GM18873 (cell line): Measurements from ENCODE around the gene POLR2C.

Experiments used
- ATAC-seq: cut with Tn5 transposase; IDR thresholded peaks from one replicate; pipeline ENCODE4 v1.9.1; 2021; ENCODE audit warnings: mild to moderate bottlenecking, moderate library complexity, moderate number of reproducible peaks; ENCODE audit not compliant: unreplicated experiment, low FRiP score

Gene POLR2C

GRCh38 chr16:57447186-57447962, 15.1 kb upstream of the POLR2C start, which contains the start of the genes CIAPIN1 and COQ9:
Gene CIAPIN1, minus strand, starts transcription at chr16:57447385. Its CDS starts 6,457 bp downstream, at chr16:57440928.
Gene COQ9, plus strand, starts transcription at chr16:57447479. Its CDS starts 27 bp downstream, at chr16:57447506.
- ATAC-seq = peak; percentile 87

GRCh38 chr16:57452021-57452420, 10.5 kb upstream of the POLR2C start:
- ATAC-seq = no peak

GRCh38 chr16:57462978-57463362, 491 bp downstream of the POLR2C start:
- no peak for ATAC-seq

- ATAC-seq = no peak
Observed at GRCh38 chr16:57464523-57464922, 2.0 kb downstream of the POLR2C start.

GRCh38 chr16:57468346-57468745, 5.9 kb downstream of the POLR2C start:
- no peak for ATAC-seq

GRCh38 chr16:57469046-57469445, 6.6 kb downstream of the POLR2C start:
- no peak for ATAC-seq

- no peak for ATAC-seq
Observed at GRCh38 chr16:57469917-57470470, 7.5 kb downstream of the POLR2C start.

GRCh38 chr16:57470711-57471110, 8.2 kb downstream of the POLR2C start:
- no peak for ATAC-seq

- no peak for ATAC-seq
Observed at GRCh38 chr16:57471209-57471608, 8.7 kb downstream of the POLR2C start.

- no peak for ATAC-seq
Observed at GRCh38 chr16:57471852-57472664, 9.6 kb downstream of the POLR2C start.

- ATAC-seq = no peak
Observed at GRCh38 chr16:57472665-57473060, 10.2 kb downstream of the POLR2C start.

- ATAC-seq = no peak
Observed at GRCh38 chr16:57473176-57473840, 10.8 kb downstream of the POLR2C start.

- ATAC-seq = no peak
Observed at GRCh38 chr16:57473906-57474305, 11.4 kb downstream of the POLR2C start.

GRCh38 chr16:57474671-57475661, 12.5 kb downstream of the POLR2C start:
- no peak for ATAC-seq

- ATAC-seq = peak; percentile 75
Observed at GRCh38 chr16:57475711-57476339, 13.3 kb downstream of the POLR2C start.

- ATAC-seq = no peak
Observed at GRCh38 chr16:57476546-57477410, 14.3 kb downstream of the POLR2C start.

- no peak for ATAC-seq
Observed at GRCh38 chr16:57477531-57478202, 15.2 kb downstream of the POLR2C start.
